Testis (tissue), 2 donors: ENCODE measurements around the gene WDR76.

Experiments used
- CTCF ChIP-seq, 3 experiments: fragments of 450-650 bp in 2 of 3; fragments of 200-600 bp in 1 of 3; sonication (generic) in 1 of 3; IDR thresholded peaks; one replicate each; pipeline ENCODE4 v1.5.1; 2016 to 2019; ENCODE audit warnings: antibody characterized with exemption in 3 of 3, mild to moderate bottlenecking in 2 of 3, moderate library complexity in 1 of 3
- POLR2A ChIP-seq: fragments of 450-650 bp; IDR thresholded peaks from one replicate; pipeline ENCODE4 v1.6.1; 2017; ENCODE audit warnings: antibody characterized with exemption, mild to moderate bottlenecking, moderate library complexity

GRCh38 chr15:43871835-43872234 is 45.0 kb downstream of the WDR76 start:
- no peak for TF ChIP-seq POLR2A
- no peak for TF ChIP-seq CTCF (IDR thresholded peaks at IDR 0.05)
